ES-I3 (cell line): ENCODE data around the gene STIL.
"Not testable (repeated sequence)": the region's sequence is repeated elsewhere in the genome, so short reads cannot be mapped to it uniquely, and the experiment has no call there.

Experiments
- H3K36me3 ChIP-seq: 2 replicates; pipeline ENCODE4 v1.6.1; 2013; ENCODE audit warnings: mild to moderate bottlenecking, low read length, control low read depth, moderate library complexity; ENCODE audit not compliant: insufficient read depth
- H3K4me1 ChIP-seq: 2 replicates; pipeline ENCODE4 v1.6.1; 2013; ENCODE audit warnings: mild to moderate bottlenecking, control low read depth, low read length; ENCODE audit not compliant: insufficient read depth
- H3K9ac ChIP-seq: 2 replicates; pipeline ENCODE4 v1.6.1; 2013; ENCODE audit warnings: low read depth, mild to moderate bottlenecking, low read length, moderate library complexity
- H3K9me3 ChIP-seq: 2 replicates; pipeline ENCODE4 v1.6.1; 2013; ENCODE audit warnings: mild to moderate bottlenecking, low read length, moderate library complexity; ENCODE audit not compliant: control insufficient read depth, insufficient read depth

STIL gene

GRCh38 chr1:47212636-47213229, 101.2 kb downstream of the STIL start:
- Histone ChIP-seq H3K9ac (no peak overlapping the region), H3K4me1 (peaks cover 16% of the 10 kb centered on the region), H3K9me3 (no peaks in the 10 kb centered on the region; the same call in 1 of the 2 replicates), H3K36me3 (no peaks in the 10 kb centered on the region)

- no peaks in the 10 kb centered on the region; the same call in 1 of the 2 replicates for H3K9me3 ChIP-seq
- H3K9ac ChIP-seq = no peak overlapping the region
- H3K36me3 ChIP-seq = no peaks in the 10 kb centered on the region
- H3K4me1 ChIP-seq = peaks cover 16% of the 10 kb centered on the region
Measured at GRCh38 chr1:47211796-47212269, 102.1 kb downstream of the STIL start.

GRCh38 chr1:47210666-47211065, 103.3 kb downstream of the STIL start:
- Histone ChIP-seq H3K4me1 (peaks cover 16% of the 10 kb centered on the region), H3K36me3 (no peaks in the 10 kb centered on the region)

GRCh38 chr1:47209725-47210325, 104.1 kb downstream of the STIL start:
- no peak overlapping the region for H3K9ac ChIP-seq
- H3K9me3 ChIP-seq = no peaks in the 10 kb centered on the region; the same call in 1 of the 2 replicates
- H3K36me3 ChIP-seq = no peaks in the 10 kb centered on the region
- H3K4me1 ChIP-seq = peaks cover 16% of the 10 kb centered on the region

More at GRCh38 chr1:47210666-47211065, 103.3 kb downstream of the STIL start:
- no peak overlapping the region for H3K9ac ChIP-seq
- H3K9me3 ChIP-seq = no peaks in the 10 kb centered on the region; the same call in 1 of the 2 replicates

GRCh38 chr1:47209091-47209490, 104.9 kb downstream of the STIL start:
- Histone ChIP-seq H3K9ac (no peak overlapping the region), H3K4me1 (peaks cover 16% of the 10 kb centered on the region), H3K36me3 (no peaks in the 10 kb centered on the region), H3K9me3 (no peaks in the 10 kb centered on the region; the same call in 1 of the 2 replicates)

- Histone ChIP-seq H3K36me3 (no peaks in the 10 kb centered on the region), H3K9ac (no peak overlapping the region; the same call in 1 of the 2 replicates), H3K9me3 (no peaks in the 10 kb centered on the region; the same call in 1 of the 2 replicates), H3K4me1 (peaks cover 16% of the 10 kb centered on the region)
Measured at GRCh38 chr1:47208374-47208850, 105.5 kb downstream of the STIL start.

- Histone ChIP-seq H3K9me3 (no peaks in the 10 kb centered on the region; the same call in 1 of the 2 replicates), H3K9ac (no peak overlapping the region), H3K36me3 (no peaks in the 10 kb centered on the region), H3K4me1 (peaks cover 16% of the 10 kb centered on the region)
Measured at GRCh38 chr1:47207803-47208373, 106.1 kb downstream of the STIL start.

GRCh38 chr1:47205918-47206317, 108.0 kb downstream of the STIL start:
- Histone ChIP-seq H3K9ac (no peak overlapping the region), H3K4me1 (peaks cover 16% of the 10 kb centered on the region), H3K9me3 (no peaks in the 10 kb centered on the region; the same call in 1 of the 2 replicates), H3K36me3 (no peaks in the 10 kb centered on the region)

- not testable (repeated sequence) for H3K4me1 ChIP-seq, H3K9ac ChIP-seq, H3K9me3 ChIP-seq, H3K36me3 ChIP-seq
Measured at GRCh38 chr1:47203504-47203903, 110.4 kb downstream of the STIL start.

- no peak overlapping the region for H3K9ac ChIP-seq
- H3K9me3 ChIP-seq = no peaks in the 10 kb centered on the region
- no peaks in the 10 kb centered on the region for H3K36me3 ChIP-seq
- no peaks in the 10 kb centered on the region; the same call in 1 of the 2 replicates for H3K4me1 ChIP-seq
Measured at GRCh38 chr1:47201179-47201578, 112.8 kb downstream of the STIL start.
